Right lobe of liver (tissue), 6 donors: Measurements from ENCODE around the gene EDN2. TPM values are rescaled to one million over a fixed set of nuclear protein-coding genes. Genes with fewer than 3 reads are reported as not detected.

Experiments used
- ATAC-seq, 4 donors: fragments of 200-7000 bp; cut with Tn5 transposase; one replicate each; pipeline ENCODE4 v1.9.1; 2020; ENCODE audit warnings: mild to moderate bottlenecking in 4 of 4, moderate library complexity in 4 of 4
- DNase-seq, 3 donors: peaks; one replicate each; pipeline ENCODE4 v3.0.0-alpha.2; 2020
- H3K27ac ChIP-seq, 3 donors: fragments of 200-600 bp; one replicate each; pipeline ENCODE4 v1.8.0; 2022
- H3K27me3 ChIP-seq, 2 donors: fragments of 200-600 bp; one replicate each; pipeline ENCODE4 v1.8.0; 2022
- H3K36me3 ChIP-seq, 4 donors: fragments of 200-600 bp; sonication (generic) in 1 of 4; one replicate each; pipeline versions ENCODE4 v1.5.1 to v1.8.0; 2017 to 2022; ENCODE audit warnings: control low read depth in 1 of 4
- H3K4me1 ChIP-seq, 4 donors: fragments of 200-600 bp; sonication (generic) in 1 of 4; one replicate each; pipeline versions ENCODE4 v1.5.1 to v1.8.0; 2017 to 2022; ENCODE audit warnings: control low read depth in 1 of 4
- H3K4me3 ChIP-seq, 3 donors: fragments of 200-600 bp; one replicate each; pipeline ENCODE4 v1.8.0; 2022
- H3K9me3 ChIP-seq, 4 donors: fragments of 200-600 bp; sonication (generic) in 1 of 4; one replicate each; pipeline versions ENCODE4 v1.5.1 to v1.8.0; 2017 to 2022; ENCODE audit warnings: control low read depth in 1 of 4
- CTCF ChIP-seq, 4 donors: fragments of 200-600 bp in 3 of 4; fragments of 450-650 bp in 1 of 4; IDR thresholded peaks; one replicate each; pipeline versions ENCODE4 v1.5.1 to v1.8.0; 2016 to 2022; ENCODE audit warnings: antibody characterized with exemption in 4 of 4, mild to moderate bottlenecking in 2 of 4
- POLR2A ChIP-seq: fragments of 450-650 bp; IDR thresholded peaks from one replicate; pipeline ENCODE4 v1.6.1; 2017; ENCODE audit warnings: antibody characterized with exemption, mild to moderate bottlenecking
- WGBS: methylation state at CpG from one replicate; pipeline ENCODE4 v1.1.6; 2018; ENCODE audit warnings: low coverage, low lambda C conversion rate; ENCODE audit not compliant: insufficient coverage; ENCODE audit errors: missing lambda C conversion rate; 5-methylcytosine and 5-hydroxymethylcytosine counted together
- intact Hi-C, 2 donors: fragments of 100-400 bp; cut with DNase I; formaldehyde crosslinking; loops; one replicate each; pipeline versions ENCODE4 v1.11.2 to v1.14.1; 2022
- total RNA-seq, 6 experiments: library from RNA; depleted of rRNA in 2 of 6; stranded (reverse); fragments of >200 nt in 2 of 6; fragmentation: NEBNext Ultra II Directional in 3 of 6; extraction: Animal tissue kit (Norgen Biotek cat#: 25700) in 3 of 6; gene quantifications; one replicate each; pipeline versions ENCODE4 v1.1.0 to v1.2.4, GENCODE V29; 2016 to 2023
- donor health status: DM: no; HTN: yes; CAD: no.
- donor health status: DM: no; HTN: no; CAD: no.
- donor health status: DM: no; HTN: no; CAD: no.
- donor health status: DM: no; HTN: yes; CAD: no.
- donor health status: DM: no; HTN: yes; CAD: no.

The EDN2 gene
- total RNA-seq, 6 experiments from 2014 or later = 0.18 to 1.6 (median 0.31) TPM; not detected in 2

DNA sequence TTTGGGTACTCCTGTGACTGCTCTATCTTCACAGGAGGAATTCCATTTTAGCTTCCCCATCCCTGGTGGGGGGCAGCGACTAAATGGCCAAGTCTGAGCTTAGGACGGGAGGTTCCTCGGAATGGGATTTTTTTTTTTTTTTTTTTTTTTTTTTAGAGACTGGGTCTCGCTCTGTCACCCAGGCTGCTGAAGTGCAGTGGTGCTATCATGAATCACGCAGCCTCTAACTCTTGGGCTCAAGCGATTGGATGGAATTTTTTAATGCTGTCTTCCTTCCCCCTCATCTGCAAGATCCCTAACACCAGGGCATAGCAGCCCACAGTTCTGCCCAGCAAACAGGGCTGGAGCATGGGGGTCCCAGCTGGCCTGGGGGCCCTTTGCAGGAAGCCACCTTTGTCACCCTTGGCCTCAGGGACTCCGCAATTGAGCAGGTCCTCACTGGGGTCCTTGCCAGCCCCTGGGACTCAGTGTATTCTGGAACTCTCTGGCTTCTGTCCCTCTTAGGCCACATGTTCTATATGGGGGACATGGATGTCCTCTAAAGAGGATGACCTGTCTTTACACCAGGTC, 13.1 kb upstream of the EDN2 start:
- intact Hi-C loops = no loop called here
- Histone ChIP-seq H3K27me3 (no peaks in the 10 kb centered on the region), H3K4me1 (peaks cover 0 to 10% (median 5%) of the 10 kb centered on the region in 4 donors), H3K9me3 (no peaks in the 10 kb centered on the region), H3K36me3 (no peaks in the 10 kb centered on the region), H3K4me3 (no peak overlapping the region), H3K27ac (no peak overlapping the region)
- TF ChIP-seq CTCF (IDR thresholded peaks at IDR 0.05) (no peak), POLR2A (no peak)
- WGBS = 69% methylated on average over 2 of the region's 7 CpGs
- DNase-seq (peak in 1 of 3 donors; percentile 18), ATAC-seq (no peak)

- DNase-seq (peak in 2 of 3 donors; percentile 23 to 44), ATAC-seq (no peak)
- Histone ChIP-seq H3K4me3 (no peak overlapping the region), H3K27me3 (no peaks in the 10 kb centered on the region), H3K36me3 (no peaks in the 10 kb centered on the region), H3K4me1 (peaks cover 0 to 10% (median 5%) of the 10 kb centered on the region in 4 donors), H3K9me3 (no peaks in the 10 kb centered on the region), H3K27ac (peak overlapping the region in 1 of 3 donors; percentile 31)
- intact Hi-C loops = no loop called here
- WGBS = 100% methylated on average over 3 of the region's 13 CpGs
- no peak for TF ChIP-seq POLR2A
- TF ChIP-seq CTCF (IDR thresholded peaks at IDR 0.05) = no peak
Observed at GRCh38 chr1:41497056-41497440, 12.6 kb upstream of the EDN2 start.

DNA sequence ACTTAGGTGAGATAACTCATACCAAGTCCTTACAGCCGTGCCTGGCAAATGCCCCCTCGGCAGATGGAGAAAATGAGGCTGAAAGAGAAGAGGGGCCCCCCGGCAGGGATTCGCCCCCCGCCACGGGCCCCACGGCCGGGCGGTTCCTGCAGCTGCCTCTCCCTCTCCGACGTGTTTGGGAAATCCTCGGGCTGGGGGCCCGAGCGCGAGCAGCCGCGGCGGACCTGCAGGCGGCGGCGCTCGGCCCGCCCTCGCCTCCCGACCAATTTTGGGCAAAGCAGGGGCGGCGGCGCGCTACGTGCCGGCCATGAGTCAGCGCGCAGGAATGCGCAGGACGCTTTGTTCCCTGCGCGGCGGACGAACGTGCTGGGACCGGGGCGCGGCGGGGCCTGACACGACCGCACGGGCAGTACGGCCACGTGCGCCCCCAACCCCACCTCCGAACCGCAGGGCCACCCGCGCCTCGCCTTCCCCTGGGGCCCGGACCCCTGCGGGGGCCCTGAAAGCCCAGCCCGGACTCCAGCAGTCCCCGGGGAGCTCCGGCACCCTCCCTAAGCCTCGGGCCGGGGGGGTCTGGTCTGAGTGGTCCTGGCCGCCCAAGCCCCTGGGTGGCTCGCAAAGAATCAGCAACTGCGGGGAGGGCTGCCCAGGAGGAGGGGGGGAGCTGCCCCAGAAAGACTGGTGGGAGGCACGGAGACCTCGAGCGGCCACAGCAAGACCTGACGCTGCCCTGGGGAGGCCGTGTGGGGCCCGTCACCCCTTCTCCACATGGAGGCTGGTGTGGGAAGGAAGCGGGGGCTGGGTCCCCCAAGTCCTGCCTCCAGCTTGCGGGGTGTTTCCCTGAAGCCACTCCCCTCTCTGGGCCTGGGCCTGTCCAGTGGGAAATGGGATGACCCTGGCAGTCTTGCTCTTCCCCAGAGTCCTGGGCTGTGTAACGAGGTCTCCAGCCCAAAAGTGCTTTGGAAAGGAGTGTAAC, 11.9 kb upstream of the EDN2 start:
- TF ChIP-seq CTCF (IDR thresholded peaks at IDR 0.05) = peak in 1 of 4 donors; percentile 6
- peak; percentile 79 for TF ChIP-seq POLR2A
- 100% methylated on average over 1 of the region's 74 CpGs for WGBS
- intact Hi-C loops = no loop called here
- DNase-seq (peak; percentile 66 to 82 (median 70)), ATAC-seq (peak; percentile 64 to 77 (median 75))
- Histone ChIP-seq H3K9me3 (no peaks in the 10 kb centered on the region), H3K4me3 (peak overlapping the region; percentile 18 to 34 (median 31)), H3K27me3 (no peaks in the 10 kb centered on the region), H3K4me1 (peaks cover 0 to 10% (median 5%) of the 10 kb centered on the region in 4 donors), H3K36me3 (no peaks in the 10 kb centered on the region), H3K27ac (peak overlapping the region in 2 of 3 donors; percentile 18 to 31)

DNA sequence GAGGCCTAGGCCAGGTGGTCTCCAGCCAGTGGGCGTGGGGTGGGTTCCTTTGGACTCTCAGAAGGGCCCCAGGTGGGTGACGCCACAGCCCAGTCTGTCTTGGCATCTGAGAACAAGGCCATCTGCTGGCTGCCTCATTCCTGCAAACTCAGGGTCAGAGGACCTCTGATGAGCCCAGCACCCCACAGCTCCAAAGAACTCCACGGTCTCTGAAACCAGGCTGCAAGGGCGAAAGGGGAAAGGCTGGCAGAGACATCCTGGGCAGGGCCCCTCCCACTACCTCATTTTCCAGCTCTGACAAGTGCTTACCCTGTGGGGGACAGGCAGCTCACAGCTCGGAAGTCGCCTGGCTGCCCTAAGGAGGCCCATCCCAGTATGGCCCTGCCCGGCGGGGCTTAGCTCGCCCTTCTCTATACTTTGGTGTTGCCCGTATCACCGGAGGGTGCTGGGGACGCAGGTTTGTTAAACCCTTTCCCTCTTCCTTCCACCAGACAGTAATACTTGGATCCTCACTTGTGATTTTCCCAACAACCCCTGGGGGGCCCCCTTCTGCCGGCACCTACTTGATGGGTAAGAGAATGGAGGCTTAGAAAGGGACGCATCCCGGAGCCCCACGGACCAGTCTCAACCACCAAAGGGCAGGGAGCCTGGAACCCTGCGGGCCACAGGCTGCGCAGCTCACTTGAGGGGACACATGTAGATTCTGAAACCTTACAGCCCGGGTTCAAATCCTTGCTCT, 10.9 kb upstream of the EDN2 start:
- TF ChIP-seq CTCF (IDR thresholded peaks at IDR 0.05) (peak in 2 of 4 donors; percentile 7 to 20), POLR2A (no peak)
- Histone ChIP-seq H3K27me3 (no peaks in the 10 kb centered on the region), H3K27ac (no peak overlapping the region), H3K9me3 (no peaks in the 10 kb centered on the region), H3K36me3 (no peaks in the 10 kb centered on the region), H3K4me3 (no peak overlapping the region), H3K4me1 (peaks cover 0 to 10% (median 5%) of the 10 kb centered on the region in 4 donors)
- ATAC-seq = no peak
- intact Hi-C loops = no loop called here
- 35% methylated on average over 8 of the region's 19 CpGs for WGBS
- DNase-seq = peak in 1 of 3 donors; percentile 44
